Measurements from ENCODE around the gene DELE1.

- no peak for TF ChIP-seq MAX (IDR thresholded peaks at IDR 0.05; ENCODE audit: insufficient read depth, insufficient read length)
- TF ChIP-seq, protein P1, sequence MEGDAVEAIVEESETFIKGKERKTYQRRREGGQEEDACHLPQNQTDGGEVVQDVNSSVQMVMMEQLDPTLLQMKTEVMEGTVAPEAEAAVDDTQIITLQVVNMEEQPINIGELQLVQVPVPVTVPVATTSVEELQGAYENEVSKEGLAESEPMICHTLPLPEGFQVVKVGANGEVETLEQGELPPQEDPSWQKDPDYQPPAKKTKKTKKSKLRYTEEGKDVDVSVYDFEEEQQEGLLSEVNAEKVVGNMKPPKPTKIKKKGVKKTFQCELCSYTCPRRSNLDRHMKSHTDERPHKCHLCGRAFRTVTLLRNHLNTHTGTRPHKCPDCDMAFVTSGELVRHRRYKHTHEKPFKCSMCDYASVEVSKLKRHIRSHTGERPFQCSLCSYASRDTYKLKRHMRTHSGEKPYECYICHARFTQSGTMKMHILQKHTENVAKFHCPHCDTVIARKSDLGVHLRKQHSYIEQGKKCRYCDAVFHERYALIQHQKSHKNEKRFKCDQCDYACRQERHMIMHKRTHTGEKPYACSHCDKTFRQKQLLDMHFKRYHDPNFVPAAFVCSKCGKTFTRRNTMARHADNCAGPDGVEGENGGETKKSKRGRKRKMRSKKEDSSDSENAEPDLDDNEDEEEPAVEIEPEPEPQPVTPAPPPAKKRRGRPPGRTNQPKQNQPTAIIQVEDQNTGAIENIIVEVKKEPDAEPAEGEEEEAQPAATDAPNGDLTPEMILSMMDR (IDR thresholded peaks at IDR 0.05; ENCODE audit: extremely low read depth in 1 of 2, insufficient read depth in 1 of 2, low read depth in 1 of 2, low read length in 2 of 2): no peak
- no peak for TF ChIP-seq POLR2A (IDR thresholded peaks at IDR 0.05; ENCODE audit: low read depth, low read length)
- TF ChIP-seq JUN (IDR thresholded peaks at IDR 0.05; ENCODE audit: borderline replicate concordance, insufficient read depth, insufficient read length, low read depth): no peak
- no peak for TF ChIP-seq EZH2 (IDR thresholded peaks at IDR 0.05; ENCODE audit: borderline replicate concordance, low read depth, low read length, severe bottlenecking)
- no peak for TF ChIP-seq FOS (IDR thresholded peaks at IDR 0.05; ENCODE audit: borderline replicate concordance, insufficient read depth, low read length)
- no peak for TF ChIP-seq POLR2AphosphoS5 (IDR thresholded peaks at IDR 0.05; ENCODE audit: insufficient read depth, low read depth, low read length)
Observed at GRCh38 chr5:141978389-141978788, 54.7 kb downstream of the DELE1 start.

Data from endothelial cell of umbilical vein (primary cell).